Activated CD4-positive, alpha-beta T cell treated with anti-CD3 and anti-CD28 coated beads for 36 hours (primary cell): Measurements from ENCODE around the gene CNGA3. TPM values are rescaled to one million over a fixed set of nuclear protein-coding genes. Genes with fewer than 3 reads are reported as not detected.
"Not testable (repeated sequence)": the region's sequence is repeated elsewhere in the genome, so short reads cannot be mapped to it uniquely, and the experiment has no call there.

Experiments
- ATAC-seq: fragments of 200-7000 bp; cut with Tn5 transposase; one replicate; pipeline ENCODE4 v1.10.0; 2021; ENCODE audit warnings: mild to moderate bottlenecking, moderate library complexity
- CTCF ChIA-PET: fragments of 350-600 bp; sonication (Branson Sonifier 250); formaldehyde crosslinking; loops from one replicate; lab custom pipeline; 2021; ENCODE audit warnings: antibody characterized with exemption; lab: Charles Lee
- POLR2A ChIA-PET: fragments of 350-600 bp; sonication (Branson Sonifier 250); formaldehyde crosslinking; loops from one replicate; lab custom pipeline; 2021; ENCODE audit warnings: antibody characterized with exemption, inconsistent platforms; lab: Charles Lee
- DNase-seq: peaks from one replicate; pipeline ENCODE4 v3.0.0-alpha.2; 2020
- H3K27ac Mint-ChIP-seq: one replicate; pipeline ENCODE4 v1.8.0; 2021; ENCODE audit warnings: mixed read lengths
- H3K27me3 Mint-ChIP-seq: one replicate; pipeline ENCODE4 v1.8.0; 2021; ENCODE audit warnings: mixed read lengths
- H3K36me3 Mint-ChIP-seq: one replicate; pipeline ENCODE4 v1.8.0; 2021; ENCODE audit warnings: low read depth, mixed read lengths
- H3K4me1 Mint-ChIP-seq: one replicate; pipeline ENCODE4 v1.8.0; 2021; ENCODE audit warnings: mixed read lengths
- H3K4me3 Mint-ChIP-seq: one replicate; pipeline ENCODE4 v1.8.0; 2021; ENCODE audit warnings: mild to moderate bottlenecking, moderate library complexity, mixed read lengths
- H3K9me3 Mint-ChIP-seq: one replicate; pipeline ENCODE4 v1.8.0; 2021; ENCODE audit warnings: low read depth, mixed read lengths
- intact Hi-C, 2 experiments: fragments of 100-400 bp; cut with DNase I in 1 of 2; cut with micrococcal nuclease in 1 of 2; formaldehyde crosslinking; loops; one replicate each; pipeline versions ENCODE4 v1.14.2 to v1.15.1; 2022 to 2024; cut with DNase I, micrococcal nuclease
- total RNA-seq, 2 experiments: library from RNA; stranded (reverse); gene quantifications; one replicate each; pipeline ENCODE4 v1.2.3, GENCODE V29; 2021

The CNGA3 gene
- total RNA-seq, 2 experiments from 2014 or later, result not detected

GRCh38 chr2:98405301-98405700 lies 59.0 kb downstream of the CNGA3 start:
- Mint-ChIP-seq H3K27ac (no peak overlapping the region), H3K4me1 (no peaks in the 10 kb centered on the region), H3K36me3 (no peaks in the 10 kb centered on the region), H3K4me3 (no peak overlapping the region), H3K27me3 (peaks cover 5% of the 10 kb centered on the region), H3K9me3 (no peaks in the 10 kb centered on the region)
- CTCF ChIA-PET, result no interaction called here
- intact Hi-C loops, result no loop called here
- DNase-seq, result no peak
- no peak for ATAC-seq
- POLR2A ChIA-PET, result no interaction called here

- Mint-ChIP-seq H3K4me1 (peaks cover 6% of the 10 kb centered on the region), H3K4me3 (no peak overlapping the region), H3K9me3 (no peaks in the 10 kb centered on the region), H3K36me3 (no peaks in the 10 kb centered on the region), H3K27me3 (no peaks in the 10 kb centered on the region), H3K27ac (no peak overlapping the region)
- ChIA-PET POLR2A (no interaction called here), CTCF (interaction anchor here (0.7 to 1.4 kb wide), 3 partner anchors 108 to 527 kb away, joined by 3 to 4 read pairs (median 4); no protein-coding TSS in a partner anchor)
- intact Hi-C loops, result no loop called here
- no peak for DNase-seq
- ATAC-seq, result no peak
Observed at GRCh38 chr2:98408155-98408554, 61.9 kb downstream of the CNGA3 start.

- Mint-ChIP-seq H3K27me3 (no peaks in the 10 kb centered on the region), H3K4me3 (no peak overlapping the region), H3K4me1 (peaks cover 14% of the 10 kb centered on the region), H3K36me3 (no peaks in the 10 kb centered on the region), H3K27ac (no peak overlapping the region), H3K9me3 (peaks cover 4% of the 10 kb centered on the region)
- ChIA-PET POLR2A (no interaction called here), CTCF (interaction anchor here (0.6 to 2.8 kb wide), 28 partner anchors 8 to 434 kb away, joined by 3 to 22 read pairs (median 4); no protein-coding TSS in a partner anchor)
- intact Hi-C loops, result loop anchor here (1.0 to 10.0 kb wide), 7 partner anchors 26 to 652 kb away; no protein-coding TSS in a partner anchor
- DNase-seq, result peak; percentile 62
- peak; percentile 85 for ATAC-seq
Observed at GRCh38 chr2:98412751-98413458, 66.6 kb downstream of the CNGA3 start.

DNA sequence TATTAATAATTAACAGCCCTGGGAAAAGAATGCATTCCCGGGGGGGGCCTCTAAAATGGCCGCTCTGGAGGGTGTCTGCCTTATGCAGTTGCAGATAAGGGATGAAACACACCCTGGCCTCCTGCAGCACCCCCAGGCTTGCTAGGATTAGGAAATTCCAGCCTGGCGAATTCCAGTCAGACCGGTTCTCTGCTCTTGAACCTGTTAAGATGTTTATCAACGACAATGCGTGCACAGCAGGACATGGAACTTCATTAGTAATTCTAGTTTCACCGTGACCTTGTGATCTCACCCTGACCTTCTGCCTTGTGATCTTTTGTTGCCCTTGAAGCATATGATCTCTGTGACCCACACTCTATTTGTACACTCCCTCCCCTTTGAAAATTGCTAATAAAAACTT lies 68.0 kb downstream of the CNGA3 start:
- peaks cover 14% of the 10 kb centered on the region for H3K4me1 Mint-ChIP-seq
- H3K4me3 Mint-ChIP-seq, H3K9me3 Mint-ChIP-seq, ATAC-seq, H3K27me3 Mint-ChIP-seq, H3K27ac Mint-ChIP-seq, POLR2A ChIA-PET, DNase-seq, H3K36me3 Mint-ChIP-seq: not testable (repeated sequence)
- intact Hi-C loops, result loop anchor here in 1 of 2 experiments (10.0 kb wide), 1 partner anchor 651 kb away; no protein-coding TSS in a partner anchor
- CTCF ChIA-PET, result interaction anchor here (2.8 kb wide), 1 partner anchor 104 kb away, joined by 22 read pairs; no protein-coding TSS in a partner anchor

GRCh38 chr2:98415719-98416248 lies 69.5 kb downstream of the CNGA3 start:
- not testable (repeated sequence) for ATAC-seq, H3K27ac Mint-ChIP-seq, H3K27me3 Mint-ChIP-seq, H3K36me3 Mint-ChIP-seq, DNase-seq, H3K4me3 Mint-ChIP-seq, H3K9me3 Mint-ChIP-seq
- intact Hi-C loops, result loop anchor here (5.0 to 10.0 kb wide), 2 partner anchors 67 to 649 kb away; no protein-coding TSS in a partner anchor
- ChIA-PET CTCF (interaction anchor here (0.6 to 1.5 kb wide), 9 partner anchors 11 to 186 kb away, joined by 3 to 8 read pairs (median 3); no protein-coding TSS in a partner anchor), POLR2A (interaction anchor here (0.7 kb wide), 1 partner anchor 73 kb away, joined by 5 read pairs; no protein-coding TSS in a partner anchor)
- H3K4me1 Mint-ChIP-seq, result peaks cover 14% of the 10 kb centered on the region

GRCh38 chr2:98416383-98417159 lies 70.3 kb downstream of the CNGA3 start:
- ChIA-PET CTCF (interaction anchor here (0.6 to 1.5 kb wide), 6 partner anchors 12 to 187 kb away, joined by 3 to 8 read pairs (median 3); no protein-coding TSS in a partner anchor), POLR2A (interaction anchor here (0.7 kb wide), 1 partner anchor 73 kb away, joined by 5 read pairs; no protein-coding TSS in a partner anchor)
- Mint-ChIP-seq H3K27ac (no peak overlapping the region), H3K4me3 (no peak overlapping the region), H3K36me3 (no peaks in the 10 kb centered on the region), H3K9me3 (peaks cover 7% of the 10 kb centered on the region), H3K27me3 (no peaks in the 10 kb centered on the region), H3K4me1 (peaks cover 14% of the 10 kb centered on the region)
- DNase-seq (no peak), ATAC-seq (no peak)
- intact Hi-C loops, result loop anchor here (5.0 to 10.0 kb wide), 2 partner anchors 66 to 648 kb away; no protein-coding TSS in a partner anchor

GRCh38 chr2:98419544-98419943 lies 73.3 kb downstream of the CNGA3 start:
- peaks cover 4% of the 10 kb centered on the region for H3K36me3 Mint-ChIP-seq
- intact Hi-C loops, result loop anchor here (5.0 to 10.0 kb wide), 2 partner anchors 63 to 645 kb away; no protein-coding TSS in a partner anchor
- ChIA-PET POLR2A (no interaction called here), CTCF (interaction anchor here (0.8 kb wide), 1 partner anchor 78 kb away, joined by 4 read pairs; no protein-coding TSS in a partner anchor)
- peaks cover 8% of the 10 kb centered on the region for H3K4me1 Mint-ChIP-seq
- no peak overlapping the region for H3K27ac Mint-ChIP-seq
- DNase-seq, result no peak
- ATAC-seq, result no peak
- H3K4me3 Mint-ChIP-seq, result no peak overlapping the region
- peaks cover 8% of the 10 kb centered on the region for H3K9me3 Mint-ChIP-seq
- H3K27me3 Mint-ChIP-seq, result no peaks in the 10 kb centered on the region

GRCh38 chr2:98419977-98420725 lies 73.9 kb downstream of the CNGA3 start:
- H3K27me3 Mint-ChIP-seq, result no peaks in the 10 kb centered on the region
- intact Hi-C loops, result loop anchor here (5.0 to 10.0 kb wide), 2 partner anchors 62 to 645 kb away; no protein-coding TSS in a partner anchor
- peaks cover 7% of the 10 kb centered on the region for H3K9me3 Mint-ChIP-seq
- no peak overlapping the region for H3K4me3 Mint-ChIP-seq
- CTCF ChIA-PET, result interaction anchor here (0.6 to 0.9 kb wide), 3 partner anchors 8 to 77 kb away, joined by 3 to 4 read pairs (median 3); no protein-coding TSS in a partner anchor
- POLR2A ChIA-PET, result interaction anchor here (0.6 kb wide), 1 partner anchor 162 kb away, joined by 3 read pairs; no protein-coding TSS in a partner anchor
- ATAC-seq (no peak), DNase-seq (no peak)
- H3K27ac Mint-ChIP-seq, result no peak overlapping the region
- H3K4me1 Mint-ChIP-seq, result peaks cover 8% of the 10 kb centered on the region
- peaks cover 4% of the 10 kb centered on the region for H3K36me3 Mint-ChIP-seq

- intact Hi-C loops, result no loop called here
- ATAC-seq (no peak), DNase-seq (no peak)
- Mint-ChIP-seq H3K36me3 (peaks cover 4% of the 10 kb centered on the region), H3K9me3 (peaks cover 7% of the 10 kb centered on the region), H3K27me3 (no peaks in the 10 kb centered on the region), H3K4me1 (no peaks in the 10 kb centered on the region), H3K27ac (no peak overlapping the region), H3K4me3 (no peak overlapping the region)
- CTCF ChIA-PET, result no interaction called here
- POLR2A ChIA-PET, result no interaction called here
Observed at GRCh38 chr2:98422449-98422848, 76.2 kb downstream of the CNGA3 start.

- H3K9me3 Mint-ChIP-seq, result peaks cover 4% of the 10 kb centered on the region
- no peaks in the 10 kb centered on the region for H3K4me1 Mint-ChIP-seq
- POLR2A ChIA-PET, result no interaction called here
- intact Hi-C loops, result no loop called here
- no peak for ATAC-seq
- peaks cover 4% of the 10 kb centered on the region for H3K36me3 Mint-ChIP-seq
- no peaks in the 10 kb centered on the region for H3K27me3 Mint-ChIP-seq
- DNase-seq, result no peak
- no peak overlapping the region for H3K27ac Mint-ChIP-seq
- H3K4me3 Mint-ChIP-seq, result no peak overlapping the region
- CTCF ChIA-PET, result interaction anchor here (0.7 to 1.9 kb wide), 5 partner anchors 11 to 183 kb away, joined by 3 to 10 read pairs (median 3); no protein-coding TSS in a partner anchor
Observed at GRCh38 chr2:98426771-98427170, 80.5 kb downstream of the CNGA3 start.
